NOMO-1 treated with dmso at 0.1 percent for 144 hours (cell line): Measurements from ENCODE around the gene VEGFB.

ENCODE experiments used
- DNase-seq: peaks from one replicate; lab custom pipeline; 2025; ENCODE audit not compliant: unreplicated experiment; lab: John Stamatoyannopoulos, UW

The VEGFB gene

DNA sequence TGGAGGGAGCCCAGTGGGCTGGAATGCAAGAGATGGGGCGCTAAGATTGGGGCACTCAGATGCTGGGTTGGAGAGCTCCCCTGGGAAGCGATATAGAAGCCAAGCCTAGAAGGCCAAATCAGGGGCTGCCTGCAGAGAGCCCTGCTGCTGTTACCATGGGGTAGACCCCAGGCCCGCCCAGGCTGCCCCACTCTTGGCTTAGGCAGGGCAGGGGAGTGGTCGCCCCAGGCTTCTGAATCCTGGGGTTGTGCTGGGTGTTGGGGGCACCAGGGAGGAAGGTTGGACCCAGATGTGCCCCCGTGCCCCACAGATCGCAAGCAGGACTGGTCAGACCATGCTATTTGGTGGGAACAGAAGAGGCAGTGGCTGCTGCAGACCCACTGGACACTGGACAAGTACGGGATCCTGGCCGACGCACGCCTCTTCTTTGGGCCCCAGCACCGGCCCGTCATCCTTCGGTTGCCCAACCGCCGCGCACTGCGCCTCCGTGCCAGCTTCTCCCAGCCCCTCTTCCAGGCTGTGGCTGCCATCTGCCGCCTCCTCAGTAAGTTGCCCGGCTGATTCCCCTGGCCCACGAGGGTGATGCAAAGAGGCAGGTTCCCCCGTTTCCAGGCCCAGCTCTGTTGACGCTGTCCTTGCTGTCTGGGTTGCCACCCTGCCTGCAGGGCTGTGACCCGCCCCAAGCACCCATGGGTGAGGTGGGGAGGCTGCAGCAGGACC is 23.9 kb upstream of the VEGFB start:
- no peak for DNase-seq

DNA sequence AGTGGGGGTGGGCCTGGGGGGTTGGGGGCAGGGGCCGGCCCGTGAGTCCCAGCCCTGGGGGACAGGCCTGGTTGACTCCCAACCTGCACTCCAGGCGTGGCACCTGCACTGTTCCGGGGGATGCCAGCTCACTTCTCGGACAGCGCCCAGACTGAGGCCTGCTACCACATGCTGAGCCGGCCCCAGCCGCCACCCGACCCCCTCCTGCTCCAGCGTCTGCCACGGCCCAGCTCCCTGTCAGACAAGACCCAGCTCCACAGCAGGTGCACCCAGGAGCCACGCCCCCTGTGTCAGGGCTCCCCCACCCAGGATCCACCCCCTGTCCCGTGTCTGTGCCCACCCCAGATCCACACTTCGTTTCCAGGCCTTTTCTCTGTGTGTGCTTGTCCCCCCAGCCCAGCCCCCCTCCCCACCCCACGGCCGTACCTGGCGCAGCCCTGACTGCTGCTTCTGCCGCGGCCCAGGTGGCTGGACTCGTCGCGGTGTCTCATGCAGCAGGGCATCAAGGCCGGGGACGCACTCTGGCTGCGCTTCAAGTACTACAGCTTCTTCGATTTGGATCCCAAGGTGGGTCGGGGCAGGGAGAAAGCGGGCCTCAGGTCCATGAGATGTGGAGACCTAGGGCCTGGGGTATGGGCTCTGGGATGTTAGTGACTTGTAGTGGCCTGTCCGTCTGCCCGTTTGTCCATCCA is 23.1 kb upstream of the VEGFB start:
- DNase-seq = no peak

DNA sequence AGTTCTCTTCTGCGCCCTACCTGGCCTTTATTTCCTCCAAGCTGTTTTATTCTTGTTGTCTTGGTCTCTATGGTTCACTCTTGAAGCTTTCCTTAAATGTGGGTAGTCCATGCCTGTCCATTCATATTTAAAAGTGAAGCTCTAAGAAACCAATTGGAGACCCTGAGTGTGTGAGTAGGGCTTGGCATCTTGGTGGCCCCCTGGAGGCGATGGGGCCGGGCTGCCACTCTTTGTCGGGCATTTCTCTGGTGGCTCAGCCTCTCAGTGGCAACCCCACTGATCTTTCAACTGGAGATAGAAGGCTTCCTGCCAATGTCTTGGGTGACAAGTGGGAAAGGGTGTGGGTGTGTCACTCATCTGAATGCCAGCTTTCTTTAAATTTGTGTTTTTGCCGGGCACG is 17.5 kb upstream of the VEGFB start:
- DNase-seq = no peak

DNA sequence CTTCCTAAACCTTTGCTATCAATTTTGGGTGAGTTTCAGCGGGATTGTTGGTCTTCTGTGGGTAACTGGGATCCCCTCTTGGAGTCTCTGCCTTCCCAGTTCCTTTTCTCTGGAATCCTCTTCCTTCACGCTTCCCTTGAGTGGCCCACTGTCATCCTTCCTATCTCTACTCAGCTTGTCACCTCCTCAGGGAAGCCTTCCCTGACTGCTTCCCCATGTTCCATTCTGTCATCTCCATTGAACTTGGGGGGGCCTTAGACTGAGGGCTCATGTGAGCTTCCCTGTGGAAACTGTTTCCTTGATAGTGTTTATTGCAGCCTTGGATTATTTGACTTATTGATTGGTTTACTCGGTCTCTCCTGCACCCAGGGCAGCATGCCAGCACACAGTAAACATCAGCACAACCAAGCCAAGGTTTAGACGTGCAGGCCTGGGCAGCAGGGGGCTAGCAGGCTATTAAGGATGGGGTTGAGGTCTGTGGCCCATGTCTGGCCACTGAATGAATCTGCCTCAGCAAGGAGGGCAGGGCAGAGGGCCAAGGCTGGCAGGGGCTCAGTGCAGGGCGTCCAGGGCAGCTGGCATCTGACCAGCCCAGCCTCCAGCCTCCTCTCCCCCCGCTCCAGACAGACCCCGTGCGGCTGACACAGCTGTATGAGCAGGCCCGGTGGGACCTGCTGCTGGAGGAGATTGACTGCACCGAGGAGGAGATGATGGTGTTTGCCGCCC is 15.6 kb upstream of the VEGFB start:
- DNase-seq = no peak

DNA sequence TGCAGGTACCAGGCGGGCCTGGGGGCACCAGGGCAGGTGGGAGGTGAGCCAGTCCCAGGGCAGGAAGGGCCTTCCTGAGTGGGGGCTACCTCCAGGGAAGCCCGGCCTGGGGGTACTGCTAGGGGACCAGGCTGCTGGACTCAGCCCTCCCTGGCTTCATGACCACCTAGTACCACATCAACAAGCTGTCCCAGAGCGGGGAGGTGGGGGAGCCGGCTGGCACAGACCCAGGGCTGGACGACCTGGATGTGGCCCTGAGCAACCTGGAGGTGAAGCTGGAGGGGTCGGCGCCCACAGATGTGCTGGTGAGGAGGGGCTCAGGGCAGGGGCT is 15.1 kb upstream of the VEGFB start:
- no peak for DNase-seq

DNA sequence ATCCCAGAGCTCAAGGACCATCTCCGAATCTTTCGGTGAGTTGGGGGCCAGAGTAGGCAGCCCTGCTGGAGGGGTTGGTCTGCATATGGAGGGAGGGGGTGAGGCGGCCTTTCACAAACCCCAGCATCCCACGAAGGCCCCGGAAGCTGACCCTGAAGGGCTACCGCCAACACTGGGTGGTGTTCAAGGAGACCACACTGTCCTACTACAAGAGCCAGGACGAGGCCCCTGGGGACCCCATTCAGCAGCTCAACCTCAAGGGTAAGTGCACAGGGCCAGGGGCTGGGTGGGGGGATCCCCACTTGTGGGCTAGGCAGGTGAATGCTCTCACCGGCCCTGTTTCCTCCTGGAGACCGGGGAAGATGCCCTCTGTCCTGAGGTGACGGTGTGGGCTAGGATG is 14.6 kb upstream of the VEGFB start:
- no peak for DNase-seq

DNA sequence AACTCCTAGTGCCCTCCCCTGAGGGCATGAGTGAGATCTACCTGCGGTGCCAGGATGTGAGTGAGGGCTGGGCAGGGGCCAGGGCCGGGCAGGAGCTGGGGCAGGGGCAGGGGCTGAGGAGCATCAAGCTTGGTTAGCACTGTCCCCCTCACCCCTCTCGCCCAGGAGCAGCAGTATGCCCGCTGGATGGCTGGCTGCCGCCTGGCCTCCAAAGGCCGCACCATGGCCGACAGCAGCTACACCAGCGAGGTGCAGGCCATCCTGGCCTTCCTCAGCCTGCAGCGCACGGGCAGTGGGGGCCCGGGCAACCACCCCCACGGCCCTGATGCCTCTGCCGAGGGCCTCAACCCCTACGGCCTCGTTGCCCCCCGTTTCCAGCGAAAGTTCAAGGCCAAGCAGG is 14.1 kb upstream of the VEGFB start:
- DNase-seq = no peak

DNA sequence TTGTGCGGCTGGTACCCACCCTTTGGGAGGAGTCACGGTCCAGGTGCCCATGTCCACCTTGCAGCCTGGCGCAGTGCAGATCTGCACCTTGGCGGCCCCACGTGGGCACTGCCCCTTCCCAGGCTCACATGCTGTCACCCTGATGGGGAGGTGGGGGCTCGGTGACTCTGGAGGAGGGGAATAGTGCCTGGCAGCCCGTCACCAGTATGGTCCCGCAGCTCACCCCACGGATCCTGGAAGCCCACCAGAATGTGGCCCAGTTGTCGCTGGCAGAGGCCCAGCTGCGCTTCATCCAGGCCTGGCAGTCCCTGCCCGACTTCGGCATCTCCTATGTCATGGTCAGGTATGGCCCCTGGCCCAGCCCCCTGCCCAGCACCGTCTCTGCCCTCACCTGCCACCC is 13.6 kb upstream of the VEGFB start:
- no peak for DNase-seq

DNA sequence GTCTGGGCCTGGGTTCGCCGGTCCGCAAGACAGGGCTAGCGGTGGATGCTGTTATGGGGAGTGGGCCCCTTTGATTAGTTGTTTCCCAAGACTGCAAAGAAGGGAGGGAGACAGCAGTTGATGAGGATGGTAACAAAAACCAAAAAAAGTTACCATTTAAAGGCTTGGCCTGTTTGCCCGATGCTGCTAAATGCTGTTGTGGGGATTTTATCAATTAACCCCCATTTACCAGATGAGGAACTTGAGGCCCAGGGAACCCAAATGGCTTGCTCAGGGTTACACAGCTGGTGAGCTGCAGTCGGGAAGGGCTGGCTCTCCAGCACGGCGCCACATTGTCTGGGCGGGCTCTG is 11.8 kb upstream of the VEGFB start:
- DNase-seq = no peak

DNA sequence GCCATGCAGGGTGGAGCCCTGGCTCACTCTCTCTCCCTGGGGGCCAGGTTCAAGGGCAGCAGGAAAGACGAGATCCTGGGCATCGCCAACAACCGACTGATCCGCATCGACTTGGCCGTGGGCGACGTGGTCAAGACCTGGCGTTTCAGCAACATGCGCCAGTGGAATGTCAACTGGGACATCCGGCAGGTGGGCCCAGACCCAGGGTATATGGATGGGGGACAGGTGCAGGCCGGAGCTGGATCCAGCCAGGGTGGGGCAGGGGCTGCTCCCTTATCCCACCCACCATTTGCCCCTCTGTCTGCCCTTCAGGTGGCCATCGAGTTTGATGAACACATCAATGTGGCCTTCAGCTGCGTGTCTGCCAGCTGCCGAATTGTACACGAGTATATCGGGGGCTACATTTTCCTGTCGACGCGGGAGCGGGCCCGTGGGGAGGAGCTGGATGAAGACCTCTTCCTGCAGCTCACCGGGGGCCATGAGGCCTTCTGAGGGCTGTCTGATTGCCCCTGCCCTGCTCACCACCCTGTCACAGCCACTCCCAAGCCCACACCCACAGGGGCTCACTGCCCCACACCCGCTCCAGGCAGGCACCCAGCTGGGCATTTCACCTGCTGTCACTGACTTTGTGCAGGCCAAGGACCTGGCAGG is 11.3 kb upstream of the VEGFB start:
- DNase-seq = no peak

DNA sequence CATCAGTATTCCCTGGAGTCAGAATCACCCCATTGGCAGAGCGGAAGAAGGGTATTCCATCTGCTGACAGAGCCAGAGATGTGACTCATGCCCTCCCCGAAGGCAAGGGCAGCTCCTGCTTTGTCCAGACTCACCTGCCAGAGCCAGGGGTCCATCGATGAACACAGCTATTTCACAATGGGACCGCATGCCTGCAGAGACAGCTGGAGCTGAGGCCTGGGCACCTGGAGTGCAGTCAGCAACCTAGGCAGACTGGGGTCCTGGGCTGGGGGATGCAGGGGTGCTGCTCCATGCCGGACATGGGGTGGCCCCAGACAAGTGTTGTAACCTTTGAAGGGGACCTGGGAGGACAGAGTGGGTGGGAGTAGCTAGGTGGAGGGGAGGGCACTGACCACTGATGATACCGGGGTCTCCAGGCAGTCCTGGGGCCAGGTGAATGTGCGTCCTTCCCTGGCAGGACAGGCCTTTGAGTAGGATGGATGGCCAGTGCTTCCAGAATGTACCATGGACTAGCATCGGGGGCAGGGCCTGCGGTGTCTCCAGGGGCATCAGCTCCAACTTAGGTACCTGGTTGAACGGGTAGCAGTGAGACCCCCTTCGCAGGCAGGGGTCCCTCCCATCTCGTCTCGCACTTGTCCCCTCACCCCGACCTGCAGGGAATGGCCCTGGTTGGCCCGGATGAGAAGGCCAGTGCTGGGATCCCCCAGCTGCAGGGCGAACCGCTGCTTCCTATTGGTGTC is 10.1 kb upstream of the VEGFB start:
- DNase-seq = no peak

DNA sequence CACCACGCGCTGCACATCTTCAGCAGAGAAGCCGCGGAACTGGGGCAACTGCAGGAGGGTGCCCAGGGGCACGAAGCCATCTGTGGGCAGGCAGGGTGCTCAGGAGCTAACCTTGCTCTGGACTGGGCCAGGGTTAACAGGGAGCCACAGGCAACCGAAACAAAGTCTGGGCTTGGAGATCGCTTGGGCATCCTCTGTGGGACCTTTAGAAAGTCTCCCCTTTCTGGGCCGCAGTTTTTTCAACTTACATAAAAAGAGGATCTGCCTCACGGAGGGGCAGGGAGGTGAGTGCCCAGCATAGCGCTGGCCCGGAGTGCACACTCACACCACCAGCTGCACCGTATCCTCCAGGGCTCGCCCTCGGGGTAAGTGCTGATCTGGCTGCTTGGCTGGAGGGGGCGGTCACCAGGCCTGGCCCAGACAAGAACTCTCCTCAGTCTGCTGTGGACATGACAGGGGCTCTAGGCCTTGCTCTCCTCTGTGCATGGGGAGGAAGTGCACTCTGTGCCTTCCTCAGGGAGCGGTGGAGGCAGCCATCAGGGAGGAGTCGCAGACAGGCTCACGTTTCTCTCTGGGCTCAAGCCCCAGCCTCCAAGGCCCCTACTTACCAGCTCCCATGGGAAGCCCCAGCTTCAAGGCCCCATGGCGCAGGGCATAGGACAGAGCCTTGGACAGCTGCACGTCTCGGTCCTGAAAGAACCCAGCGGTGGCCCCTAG is 9.3 kb upstream of the VEGFB start:
- no peak for DNase-seq

DNA sequence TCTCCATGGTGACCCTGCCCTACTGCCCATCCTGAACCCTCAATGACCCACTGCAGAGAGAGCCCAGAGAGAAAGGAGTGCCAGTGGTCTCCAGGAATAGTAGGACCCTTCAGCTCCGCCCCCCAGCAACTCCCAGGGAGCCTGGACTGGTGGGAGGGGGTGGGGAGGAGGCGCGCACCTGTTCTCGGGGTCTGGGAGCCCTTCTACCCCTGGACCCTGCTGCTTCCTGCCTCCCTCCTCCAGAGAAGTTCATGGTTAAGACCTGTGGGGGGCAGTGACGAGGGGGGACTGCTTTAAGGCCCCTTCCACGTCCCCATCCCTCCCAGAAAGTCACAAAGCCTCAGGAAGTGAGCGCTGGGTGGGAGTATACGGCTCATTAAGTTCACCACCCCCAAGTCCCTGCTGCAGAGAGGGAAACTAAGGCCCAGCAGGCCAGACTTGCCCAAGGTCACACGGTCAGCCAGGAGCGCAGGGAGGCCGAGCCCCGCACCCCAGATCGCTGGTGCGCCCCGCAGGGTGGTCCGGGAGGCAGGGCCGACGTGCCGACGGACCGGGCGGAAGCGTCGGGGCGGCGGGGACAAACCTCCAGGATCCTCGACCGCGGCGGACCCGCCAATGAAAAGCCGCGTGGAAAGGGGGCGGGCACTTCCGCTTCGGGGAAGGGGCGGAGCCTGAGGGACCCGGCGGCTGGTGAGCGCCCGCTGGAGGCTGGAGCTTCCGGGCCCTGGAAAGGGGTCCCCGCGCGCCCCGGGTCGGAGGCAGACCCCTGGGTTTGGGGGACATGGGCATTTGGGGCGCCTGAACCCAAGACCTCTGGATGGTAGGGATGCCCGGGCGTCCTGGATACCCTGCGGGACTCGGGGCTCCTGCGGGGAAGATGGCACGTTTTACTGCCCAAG is 8.5 kb upstream of the VEGFB start, which contains the start of the genes NUDT22 and TRPT1:
NUDT22 (plus strand) TSS at position 667 of the 899 bp plus-strand sequence. CDS start 379 bp downstream, outside the sequence.
TRPT1 (minus strand) TSS at position 579 of the 899 bp plus-strand sequence; CDS start at position 253, 326 bp downstream.
- peak; percentile 81 for DNase-seq

DNA sequence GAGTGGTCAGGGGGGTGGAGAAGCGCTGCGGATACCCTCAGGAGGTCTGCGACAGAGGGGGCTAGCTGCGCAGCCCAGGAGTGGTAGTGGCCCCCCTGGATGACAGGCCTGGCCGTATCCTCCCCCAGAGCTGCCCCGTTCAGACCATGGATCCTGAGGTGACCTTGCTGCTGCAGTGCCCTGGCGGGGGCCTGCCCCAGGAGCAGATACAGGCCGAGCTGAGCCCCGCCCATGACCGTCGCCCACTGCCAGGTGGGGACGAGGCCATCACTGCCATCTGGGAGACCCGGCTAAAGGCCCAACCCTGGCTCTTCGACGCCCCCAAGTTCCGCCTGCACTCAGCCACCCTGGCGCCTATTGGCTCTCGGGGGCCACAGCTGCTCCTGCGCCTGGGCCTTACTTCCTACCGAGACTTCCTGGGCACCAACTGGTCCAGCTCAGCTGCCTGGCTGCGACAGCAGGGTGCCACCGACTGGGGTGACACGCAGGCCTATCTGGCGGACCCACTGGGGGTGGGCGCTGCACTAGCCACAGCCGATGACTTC is 7.8 kb upstream of the VEGFB start:
- DNase-seq = peak; percentile 50

DNA sequence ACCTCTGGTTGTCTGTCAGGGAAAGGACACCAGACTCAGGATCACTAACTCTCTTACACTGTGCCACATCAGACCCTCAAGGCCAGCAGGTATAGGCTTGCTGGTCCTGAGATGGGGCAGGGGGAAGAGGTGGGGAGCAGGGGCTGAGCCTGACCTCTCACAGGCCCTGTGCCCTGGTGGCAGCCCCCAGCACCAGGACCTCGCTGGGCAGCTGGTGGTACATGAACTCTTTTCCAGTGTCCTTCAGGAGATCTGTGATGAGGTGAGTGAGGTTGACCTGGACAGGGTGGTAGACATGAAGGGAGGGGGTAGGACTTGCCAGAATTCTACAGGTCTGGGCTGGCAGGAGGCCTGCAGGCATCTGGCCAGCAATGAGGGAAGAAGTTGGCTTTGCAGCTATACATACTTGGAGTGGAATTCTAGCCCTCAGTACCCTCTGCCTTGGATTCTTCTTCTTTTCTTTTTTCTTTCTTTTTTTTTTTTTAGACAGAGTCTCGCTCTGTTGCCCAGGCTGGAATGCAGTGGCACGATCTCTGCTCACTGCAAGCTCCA is 6.9 kb upstream of the VEGFB start:
- DNase-seq = no peak

DNA sequence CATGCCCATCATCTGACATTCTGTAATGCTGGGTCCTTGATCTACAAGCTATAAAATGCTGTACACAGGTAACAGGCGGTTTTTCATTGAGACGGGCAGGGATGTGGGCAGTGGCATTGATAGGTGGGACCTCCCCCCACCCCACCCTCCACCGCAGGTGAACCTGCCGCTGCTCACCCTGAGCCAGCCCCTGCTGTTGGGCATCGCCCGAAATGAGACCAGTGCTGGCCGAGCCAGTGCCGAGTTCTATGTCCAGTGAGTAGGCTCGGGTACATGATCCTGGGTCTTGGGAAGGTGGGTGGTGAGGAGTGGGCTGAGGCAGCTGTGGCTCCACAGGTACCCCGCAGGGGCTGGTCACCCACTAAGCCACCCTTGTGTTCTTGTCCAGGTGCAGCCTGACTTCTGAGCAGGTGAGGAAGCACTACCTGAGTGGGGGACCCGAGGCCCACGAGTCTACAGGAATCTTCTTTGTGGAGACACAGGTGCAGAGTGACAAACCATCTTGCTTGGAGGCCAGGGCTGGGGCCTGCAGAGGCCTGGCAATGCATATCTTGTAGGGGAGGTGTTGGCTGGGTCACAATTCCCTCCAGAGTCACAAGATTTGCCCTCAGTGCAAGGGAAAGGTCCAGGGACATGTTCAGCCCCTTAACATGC is 5.2 kb upstream of the VEGFB start:
- DNase-seq = no peak

DNA sequence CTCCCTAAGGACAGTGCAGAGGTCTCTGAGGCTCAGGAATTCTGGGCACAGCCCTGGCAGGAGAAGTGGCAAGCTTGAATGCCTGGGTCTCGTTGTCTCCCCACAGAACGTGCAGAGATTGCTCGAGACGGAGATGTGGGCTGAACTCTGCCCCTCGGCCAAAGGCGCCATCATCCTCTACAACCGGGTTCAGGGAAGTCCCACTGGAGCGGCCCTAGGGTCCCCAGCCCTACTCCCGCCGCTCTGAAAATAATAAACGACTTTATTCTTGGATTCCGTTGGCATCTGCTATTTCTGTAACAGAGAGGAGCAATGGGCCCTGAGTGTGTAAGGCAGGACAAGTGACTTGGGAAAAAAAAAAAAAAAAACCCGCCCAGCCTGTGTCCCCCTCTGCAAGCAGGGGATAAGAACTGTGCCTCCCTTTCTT is 4.6 kb upstream of the VEGFB start:
- DNase-seq = no peak
